ENCODE measurements around the gene LTC4S.

LTC4S gene

GRCh38 chr5:179780362-179780761, 13.4 kb upstream of the LTC4S start (continued):
- TF ChIP-seq PPARA (CRISPR knock-in tag; IDR thresholded peaks at IDR 0.05; ENCODE audit: borderline replicate concordance) (no peak), GLIS3 (CRISPR knock-in tag; IDR thresholded peaks at IDR 0.05) (no peak), TCF4 (CRISPR knock-in tag; IDR thresholded peaks at IDR 0.05; ENCODE audit: borderline replicate concordance) (no peak), TOX (CRISPR knock-in tag; IDR thresholded peaks at IDR 0.05; ENCODE audit: borderline replicate concordance) (no peak)

GRCh38 chr5:179781846-179782245, 11.9 kb upstream of the LTC4S start:
- no peak for TF ChIP-seq TOX (CRISPR knock-in tag; IDR thresholded peaks at IDR 0.05; ENCODE audit: borderline replicate concordance)
- TF ChIP-seq ESRRG (CRISPR knock-in tag; IDR thresholded peaks at IDR 0.05): no peak
- no peak for TF ChIP-seq CSRNP3 (CRISPR knock-in tag; IDR thresholded peaks at IDR 0.05)
- TF ChIP-seq ZC3H10 (CRISPR knock-in tag; IDR thresholded peaks at IDR 0.05): no peak
- no peak for TF ChIP-seq CREB5 (CRISPR knock-in tag; IDR thresholded peaks at IDR 0.05; ENCODE audit: low read depth)
- TF ChIP-seq RARB (CRISPR knock-in tag; IDR thresholded peaks at IDR 0.05): no peak
- no peak for TF ChIP-seq ZNF8 (CRISPR knock-in tag; IDR thresholded peaks at IDR 0.05)
- TF ChIP-seq ZNF70 (CRISPR knock-in tag; IDR thresholded peaks at IDR 0.05): no peak
- no peak for TF ChIP-seq ARNTL (CRISPR knock-in tag; IDR thresholded peaks at IDR 0.05; ENCODE audit: borderline replicate concordance, low read depth)
- TF ChIP-seq ZNF565 (CRISPR knock-in tag; conservative IDR thresholded peaks at IDR 0.05; ENCODE audit: low read depth): no peak
- TF ChIP-seq ZFP3 (CRISPR knock-in tag; IDR thresholded peaks at IDR 0.05): no peak
- no peak for TF ChIP-seq CSDC2 (CRISPR knock-in tag; IDR thresholded peaks at IDR 0.05)
- TF ChIP-seq GLIS3 (CRISPR knock-in tag; IDR thresholded peaks at IDR 0.05): no peak
- no peak for TF ChIP-seq PATZ1 (CRISPR knock-in tag; IDR thresholded peaks at IDR 0.05; ENCODE audit: borderline replicate concordance)
- TF ChIP-seq BACH2 (CRISPR knock-in tag; IDR thresholded peaks at IDR 0.05; ENCODE audit: borderline replicate concordance): no peak
- TF ChIP-seq PPARA (CRISPR knock-in tag; IDR thresholded peaks at IDR 0.05; ENCODE audit: borderline replicate concordance): no peak
- TF ChIP-seq ISL1 (CRISPR knock-in tag; IDR thresholded peaks at IDR 0.05): no peak
- no peak for ATAC-seq

GRCh38 chr5:179783128-179783527, 10.7 kb upstream of the LTC4S start:
- ATAC-seq: no peak
- TF ChIP-seq ARNTL (CRISPR knock-in tag; IDR thresholded peaks at IDR 0.05; ENCODE audit: borderline replicate concordance, low read depth) (no peak), GLIS3 (CRISPR knock-in tag; IDR thresholded peaks at IDR 0.05) (no peak), TSHZ2 (CRISPR knock-in tag; IDR thresholded peaks at IDR 0.05) (no peak), RARB (CRISPR knock-in tag; IDR thresholded peaks at IDR 0.05) (no peak), TCF4 (CRISPR knock-in tag; IDR thresholded peaks at IDR 0.05; ENCODE audit: borderline replicate concordance) (no peak), CSRNP3 (CRISPR knock-in tag; IDR thresholded peaks at IDR 0.05) (no peak), PPARA (CRISPR knock-in tag; IDR thresholded peaks at IDR 0.05; ENCODE audit: borderline replicate concordance) (no peak), ZNF70 (CRISPR knock-in tag; IDR thresholded peaks at IDR 0.05) (no peak), ZFP3 (CRISPR knock-in tag; IDR thresholded peaks at IDR 0.05) (no peak), BACH2 (CRISPR knock-in tag; IDR thresholded peaks at IDR 0.05; ENCODE audit: borderline replicate concordance) (no peak), TOX (CRISPR knock-in tag; IDR thresholded peaks at IDR 0.05; ENCODE audit: borderline replicate concordance) (no peak), ZNF8 (CRISPR knock-in tag; IDR thresholded peaks at IDR 0.05) (no peak), CREB5 (CRISPR knock-in tag; IDR thresholded peaks at IDR 0.05; ENCODE audit: low read depth) (no peak), SNAI2 (CRISPR knock-in tag; IDR thresholded peaks at IDR 0.05) (no peak), ZC3H10 (CRISPR knock-in tag; IDR thresholded peaks at IDR 0.05) (no peak), POU6F1 (CRISPR knock-in tag; IDR thresholded peaks at IDR 0.05; ENCODE audit: borderline replicate concordance, low read depth) (no peak), PATZ1 (CRISPR knock-in tag; IDR thresholded peaks at IDR 0.05; ENCODE audit: borderline replicate concordance) (no peak), ESRRG (CRISPR knock-in tag; IDR thresholded peaks at IDR 0.05) (no peak)

Measured in SK-N-SH treated with all-trans-retinoic acid at 6 μM for 48 hours (cell line).